Coronary artery (tissue), 2 donors: ENCODE data around the gene RHNO1.

Experiments used
- DNase-seq: peaks from one replicate; pipeline ENCODE4 v3.0.0-alpha.2; 2017; ENCODE audit warnings: low spot score
- H3K27ac ChIP-seq, 2 donors: fragments of 200-600 bp; sonication (generic); one replicate each; pipeline ENCODE4 v1.5.1; 2016 to 2019
- H3K4me3 ChIP-seq: fragments of 200-600 bp; sonication (generic); 2 replicates; pipeline ENCODE4 v1.5.1; 2016; ENCODE audit warnings: mild to moderate bottlenecking, moderate library complexity
- TF ChIP-seq, protein P1 (sequence below): fragments of 200-600 bp; sonication (generic); IDR thresholded peaks from one replicate; pipeline ENCODE4 v1.5.1; 2019; ENCODE audit warnings: antibody characterized with exemption

The RHNO1 gene

GRCh38 chr12:2853626-2854025, 23.4 kb upstream of the RHNO1 start:
- TF ChIP-seq, protein P1, sequence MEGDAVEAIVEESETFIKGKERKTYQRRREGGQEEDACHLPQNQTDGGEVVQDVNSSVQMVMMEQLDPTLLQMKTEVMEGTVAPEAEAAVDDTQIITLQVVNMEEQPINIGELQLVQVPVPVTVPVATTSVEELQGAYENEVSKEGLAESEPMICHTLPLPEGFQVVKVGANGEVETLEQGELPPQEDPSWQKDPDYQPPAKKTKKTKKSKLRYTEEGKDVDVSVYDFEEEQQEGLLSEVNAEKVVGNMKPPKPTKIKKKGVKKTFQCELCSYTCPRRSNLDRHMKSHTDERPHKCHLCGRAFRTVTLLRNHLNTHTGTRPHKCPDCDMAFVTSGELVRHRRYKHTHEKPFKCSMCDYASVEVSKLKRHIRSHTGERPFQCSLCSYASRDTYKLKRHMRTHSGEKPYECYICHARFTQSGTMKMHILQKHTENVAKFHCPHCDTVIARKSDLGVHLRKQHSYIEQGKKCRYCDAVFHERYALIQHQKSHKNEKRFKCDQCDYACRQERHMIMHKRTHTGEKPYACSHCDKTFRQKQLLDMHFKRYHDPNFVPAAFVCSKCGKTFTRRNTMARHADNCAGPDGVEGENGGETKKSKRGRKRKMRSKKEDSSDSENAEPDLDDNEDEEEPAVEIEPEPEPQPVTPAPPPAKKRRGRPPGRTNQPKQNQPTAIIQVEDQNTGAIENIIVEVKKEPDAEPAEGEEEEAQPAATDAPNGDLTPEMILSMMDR: peak; percentile 78
- DNase-seq: no peak
- Histone ChIP-seq H3K27ac (no peak overlapping the region), H3K4me3 (no peak overlapping the region)

DNA sequence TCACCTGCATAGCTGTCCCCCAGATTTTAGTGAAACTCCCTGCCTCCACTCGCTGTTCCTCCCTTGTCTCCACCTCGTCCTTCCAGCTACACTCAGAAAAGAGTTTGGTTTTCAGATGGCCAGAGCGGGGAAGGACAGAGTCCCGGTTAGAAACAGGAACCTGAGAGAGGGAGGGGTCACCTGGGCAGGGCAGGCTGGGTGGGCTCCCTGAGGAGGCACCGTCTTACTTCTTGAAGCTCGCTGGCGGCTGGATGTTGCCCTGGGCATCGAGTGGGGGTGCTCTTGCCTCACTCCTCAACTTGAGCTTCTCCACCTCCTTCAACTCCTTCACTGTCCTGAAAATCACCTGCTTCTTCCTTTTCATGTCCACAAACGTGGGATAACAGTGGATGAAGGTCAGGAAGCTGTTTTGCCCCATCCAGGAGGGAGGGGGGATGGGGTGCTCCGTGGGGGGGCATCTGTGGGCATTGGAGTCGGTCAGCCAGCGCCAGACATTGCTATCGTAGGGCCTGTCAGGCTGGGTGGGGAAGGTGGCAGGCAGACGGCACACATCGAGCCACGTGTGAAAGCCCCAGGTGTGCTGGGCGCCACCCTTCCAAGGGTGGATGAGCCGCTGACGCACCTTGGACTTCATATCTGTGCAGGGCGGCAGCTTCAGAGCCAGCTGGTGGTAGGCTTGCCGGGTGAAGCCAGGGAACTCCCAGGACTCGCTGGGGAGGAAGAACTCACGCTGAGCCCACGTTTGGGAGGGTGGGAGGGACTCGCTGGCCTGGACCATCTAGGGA, 22.2 kb upstream of the RHNO1 start:
- no peak for DNase-seq
- H3K27ac ChIP-seq: peak overlapping the region in 1 of 2 donors; percentile 62
- H3K4me3 ChIP-seq: no peak overlapping the region
- TF ChIP-seq, protein P1: no peak

- no peak for DNase-seq
- TF ChIP-seq, protein P1: no peak
- H3K27ac ChIP-seq: peak overlapping the region in 1 of 2 donors; percentile 62
- no peak overlapping the region for H3K4me3 ChIP-seq
Measured at GRCh38 chr12:2855546-2855945, 21.5 kb upstream of the RHNO1 start.

GRCh38 chr12:2856051-2856450, 21.0 kb upstream of the RHNO1 start:
- Histone ChIP-seq H3K27ac (peak overlapping the region in 1 of 2 donors; percentile 62), H3K4me3 (no peak overlapping the region)
- TF ChIP-seq, protein P1: no peak
- no peak for DNase-seq

DNA sequence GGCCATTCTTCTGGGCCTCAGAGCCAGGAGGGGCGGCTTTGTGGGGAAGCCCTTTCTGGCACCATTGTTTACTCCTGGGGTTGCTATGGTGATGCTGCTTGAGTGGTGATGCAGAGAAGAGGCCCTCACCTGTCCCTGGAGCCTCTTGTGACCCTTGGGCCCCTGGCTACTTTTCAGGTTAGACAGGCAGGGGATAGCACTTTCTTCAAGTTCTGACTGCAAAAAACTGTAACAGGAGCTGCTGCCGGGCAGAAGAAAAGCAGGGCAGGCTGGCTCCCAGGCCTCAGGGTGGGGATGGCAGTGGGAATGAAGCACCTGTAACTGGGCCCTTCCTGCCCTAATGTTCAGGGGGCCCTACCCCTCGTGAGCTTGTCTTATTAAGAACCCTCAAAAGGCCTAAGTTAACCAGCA, 20.0 kb upstream of the RHNO1 start, which contains the start of gene TEX52:
Gene TEX52, minus strand, starts transcription at position 19 of the 411 bp plus-strand sequence. Its CDS starts 13 bp downstream, at position 6.
- TF ChIP-seq, protein P1: no peak
- H3K27ac ChIP-seq: peak within 1 kb of the TSS in 1 of 2 donors; percentile 62
- no peak within 1 kb of the TSS for H3K4me3 ChIP-seq
- DNase-seq: no peak

- TF ChIP-seq, protein P1: no peak
Measured at GRCh38 chr12:2857576-2857975, 19.4 kb upstream of the RHNO1 start.

GRCh38 chr12:2858334-2858733, 18.7 kb upstream of the RHNO1 start:
- Histone ChIP-seq H3K4me3 (no peak overlapping the region), H3K27ac (peak overlapping the region in 1 of 2 donors; percentile 63)
- TF ChIP-seq, protein P1: no peak
- DNase-seq: no peak

More at GRCh38 chr12:2857576-2857975, 19.4 kb upstream of the RHNO1 start:
- no peak for DNase-seq
- H3K4me3 ChIP-seq: no peak overlapping the region
- no peak overlapping the region for H3K27ac ChIP-seq
